Hepatic stellate cell (primary cell): ENCODE measurements around the gene ANKRD1.
"Not testable (repeated sequence)": the region's sequence is repeated elsewhere in the genome, so short reads cannot be mapped to it uniquely, and the experiment has no call there.

Experiments used
- DNase-seq: peaks from one replicate; pipeline ENCODE4 v3.0.0; 2011; ENCODE audit warnings: low spot score

ANKRD1 gene

GRCh38 chr10:90920986-90921666, at the start of gene ANKRD1:
Gene ANKRD1, minus strand, starts transcription at chr10:90921087. Its CDS starts 60 bp downstream, at chr10:90921027.
- DNase-seq, result peak; percentile 65

- peak; percentile 40 for DNase-seq
These were observed 49.2 kb upstream of the ANKRD1 start for GRCh38 chr10:90969947-90970673.

- no peak for DNase-seq
These were observed 48.2 kb upstream of the ANKRD1 start for GRCh38 chr10:90969121-90969534.

GRCh38 chr10:90968328-90969081, 47.6 kb upstream of the ANKRD1 start:
- DNase-seq, result peak; percentile 36

GRCh38 chr10:90967865-90968264, 47.0 kb upstream of the ANKRD1 start:
- DNase-seq, result no peak

- no peak for DNase-seq
These were observed 45.3 kb upstream of the ANKRD1 start for GRCh38 chr10:90966146-90966545.

- no peak for DNase-seq
These were observed 44.8 kb upstream of the ANKRD1 start for GRCh38 chr10:90965720-90966119.

GRCh38 chr10:90964781-90965465, 44.0 kb upstream of the ANKRD1 start:
- DNase-seq, result no peak

GRCh38 chr10:90963331-90963730, 42.4 kb upstream of the ANKRD1 start:
- DNase-seq, result no peak

GRCh38 chr10:90960355-90960814, 39.5 kb upstream of the ANKRD1 start:
- DNase-seq, result peak; percentile 71

- DNase-seq, result no peak
These were observed 38.9 kb upstream of the ANKRD1 start for GRCh38 chr10:90959826-90960225.

GRCh38 chr10:90958781-90959180, 37.9 kb upstream of the ANKRD1 start:
- DNase-seq, result no peak

- DNase-seq, result no peak
These were observed 26.4 kb upstream of the ANKRD1 start for GRCh38 chr10:90947030-90947960.

GRCh38 chr10:90945491-90946070, 24.7 kb upstream of the ANKRD1 start:
- no peak for DNase-seq

- DNase-seq, result no peak
These were observed 23.9 kb upstream of the ANKRD1 start for GRCh38 chr10:90944749-90945148.

- DNase-seq, result not testable (repeated sequence)
These were observed 22.1 kb upstream of the ANKRD1 start for GRCh38 chr10:90942980-90943379.

GRCh38 chr10:90939648-90940047, 18.8 kb upstream of the ANKRD1 start:
- DNase-seq, result no peak

- DNase-seq, result no peak
These were observed 18.2 kb upstream of the ANKRD1 start for GRCh38 chr10:90939116-90939515.

GRCh38 chr10:90937645-90938258, 16.9 kb upstream of the ANKRD1 start:
- no peak for DNase-seq

GRCh38 chr10:90936276-90936659, 15.4 kb upstream of the ANKRD1 start:
- DNase-seq, result no peak
